ENCODE results near the gene NOTCH2.

DNA sequence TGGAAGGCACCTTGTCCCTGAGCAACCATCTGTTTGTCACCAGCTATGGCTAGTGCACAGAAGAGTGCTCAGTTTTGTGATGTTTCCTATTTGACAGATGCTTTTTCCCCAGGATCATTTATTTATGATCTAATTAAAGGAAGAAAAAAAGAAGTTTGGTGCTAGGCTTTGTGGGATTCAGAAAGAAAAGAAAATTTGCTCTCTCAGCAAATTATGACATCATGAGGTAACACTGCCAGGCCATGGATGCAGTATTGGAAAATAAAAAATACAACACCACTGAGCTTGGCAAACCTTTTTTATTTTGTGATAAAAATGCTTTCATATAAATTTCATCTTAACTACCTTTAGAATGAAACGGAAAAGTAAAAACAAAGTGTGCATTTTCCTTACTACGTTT is 157.7 kb downstream of the NOTCH2 start:
- TF ChIP-seq BACH1 (tag; IDR thresholded peaks at IDR 0.05) (no peak), SP2 (IDR thresholded peaks at IDR 0.05; ENCODE audit: extremely low read depth, low read depth, low read length, poor library complexity, severe bottlenecking) (no peak), RAD21 (CRISPR knock-in tag; conservative IDR thresholded peaks at IDR 0.05 in 1 of 2, IDR thresholded peaks at IDR 0.05 in 1 of 2) (no peak), USF1 (CRISPR knock-in tag; IDR thresholded peaks at IDR 0.05) (no peak), EZH2 (IDR thresholded peaks at IDR 0.05; ENCODE audit: borderline replicate concordance, low read depth, low read length) (no peak), RFX5 (IDR thresholded peaks at IDR 0.05; ENCODE audit: low read depth, low read length) (no peak), MXI1 (IDR thresholded peaks at IDR 0.05; ENCODE audit: low read depth, low read length) (no peak), HDAC6 (IDR thresholded peaks at IDR 0.05; ENCODE audit: low read depth, low read length) (no peak), ELF2 (CRISPR knock-in tag; IDR thresholded peaks at IDR 0.05) (no peak), ZNF24 (IDR thresholded peaks at IDR 0.05) (no peak), TEAD2 (tag; IDR thresholded peaks at IDR 0.05) (no peak), POLR2A (conservative IDR thresholded peaks at IDR 0.05) (no peak)

Measured in K562 (cell line).